Stimulated activated effector memory CD8-positive, alpha-beta T cell treated with anti-CD3 and anti-CD28 coated beads, Interleukin-12 subunit alpha, Interleukin-12 subunit beta, amount 100 ng/mL, for 72 hours (primary cell): Measurements from ENCODE around the gene NAB1.

Source experiments
- ATAC-seq: fragments of 150-1000 bp; cut with Tn5 transposase; 2 replicates; pipeline ENCODE4 v1.10.0; 2021
- DNase-seq, 2 donors: peaks; one replicate each; pipeline ENCODE4 v3.0.0; 2021 to 2022; ENCODE audit warnings: low spot score in 2 of 2
- H3K27ac Mint-ChIP-seq: one replicate; pipeline ENCODE4 v1.8.0; 2022; ENCODE audit warnings: mild to moderate bottlenecking, mixed read lengths
- H3K36me3 Mint-ChIP-seq: one replicate; pipeline ENCODE4 v1.8.0; 2022; ENCODE audit warnings: mild to moderate bottlenecking, mixed read lengths
- H3K4me1 Mint-ChIP-seq: one replicate; pipeline ENCODE4 v1.8.0; 2022; ENCODE audit warnings: mixed read lengths
- H3K4me3 Mint-ChIP-seq: one replicate; pipeline ENCODE4 v1.8.0; 2022; ENCODE audit warnings: mild to moderate bottlenecking, mixed read lengths
- H3K9me3 Mint-ChIP-seq: one replicate; pipeline ENCODE4 v1.8.0; 2022; ENCODE audit warnings: mixed read lengths

Gene NAB1

DNA sequence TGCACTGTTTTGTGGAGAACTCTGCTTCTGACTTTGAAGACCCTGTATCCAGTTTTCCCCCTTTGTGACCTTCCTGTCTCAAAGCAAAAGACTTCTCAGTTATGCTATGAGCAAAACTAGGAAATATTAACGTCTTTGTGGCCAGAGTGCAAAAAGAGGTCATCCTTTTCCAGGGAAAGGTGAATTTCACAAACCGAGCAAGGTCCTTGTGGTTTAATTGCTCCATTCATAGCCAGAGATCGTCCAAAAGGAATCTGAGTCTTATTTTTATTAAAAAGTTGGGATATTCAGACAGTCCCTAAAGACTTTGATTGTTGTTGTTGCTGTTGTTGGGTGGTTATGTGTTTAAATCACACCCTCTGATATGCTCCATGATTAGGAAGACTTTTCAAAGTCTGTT, 77.4 kb downstream of the NAB1 start:
- Mint-ChIP-seq H3K4me3 (no peak overlapping the region), H3K36me3 (peaks cover 7% of the 10 kb centered on the region), H3K9me3 (peaks cover 4% of the 10 kb centered on the region), H3K4me1 (peaks cover 38% of the 10 kb centered on the region), H3K27ac (no peak overlapping the region)
- DNase-seq (no peak), ATAC-seq (no peak)

DNA sequence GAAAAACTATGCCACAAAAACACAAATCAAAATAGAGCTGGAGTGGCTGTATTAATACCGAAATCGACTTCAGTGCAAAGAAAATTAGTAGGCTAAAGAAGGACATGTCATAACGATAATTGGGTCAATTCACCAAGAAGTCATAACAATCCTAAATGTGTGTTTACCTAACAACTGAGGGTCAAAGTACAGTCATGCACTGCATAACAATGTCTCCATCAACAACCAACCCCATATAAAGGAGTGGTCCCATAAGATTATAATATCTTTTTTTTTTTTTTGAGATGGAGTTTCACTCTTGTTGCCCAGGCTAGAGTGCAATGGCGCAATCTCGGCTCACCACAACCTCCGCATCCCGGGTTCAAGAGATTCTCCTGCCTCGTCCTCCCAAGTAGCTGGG, 87.5 kb downstream of the NAB1 start:
- no peak overlapping the region for H3K4me3 Mint-ChIP-seq
- no peaks in the 10 kb centered on the region for H3K9me3 Mint-ChIP-seq
- no peak overlapping the region for H3K27ac Mint-ChIP-seq
- H3K36me3 Mint-ChIP-seq: no peaks in the 10 kb centered on the region
- ATAC-seq (peak; percentile 43), DNase-seq (no peak)
- H3K4me1 Mint-ChIP-seq: no peaks in the 10 kb centered on the region

DNA sequence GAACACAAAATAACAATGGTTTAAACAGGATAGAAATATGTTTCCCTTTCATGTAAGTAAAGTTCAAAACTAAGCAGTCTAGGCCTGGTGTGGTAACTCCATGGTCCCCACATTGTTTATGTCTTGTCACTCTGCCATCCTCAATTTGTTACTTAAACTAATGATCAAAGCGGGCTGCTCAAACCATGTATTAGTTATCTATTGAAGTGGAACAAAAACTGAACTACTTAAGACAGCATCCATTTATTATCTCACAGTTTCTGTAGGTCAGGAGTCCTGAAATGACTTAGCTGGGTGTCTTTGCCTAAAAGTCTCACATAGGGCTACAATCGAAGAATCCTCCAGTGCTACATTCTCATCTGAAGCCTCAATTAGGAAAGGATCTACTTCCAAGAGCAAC, 91.6 kb downstream of the NAB1 start:
- ATAC-seq (no peak), DNase-seq (no peak)
- Mint-ChIP-seq H3K4me3 (no peak overlapping the region), H3K4me1 (peaks cover 6% of the 10 kb centered on the region), H3K36me3 (no peaks in the 10 kb centered on the region), H3K9me3 (no peaks in the 10 kb centered on the region), H3K27ac (no peak overlapping the region)
